ENCODE results near the gene TTC38.

TTC38 gene

GRCh38 chr22:46239261-46240048 lies 28.4 kb upstream of the TTC38 start:
- Histone ChIP-seq H3K4me1 (ENCODE audit: insufficient read depth, low read length) (no peaks in the 10 kb centered on the region), H3K9ac (ENCODE audit: low read depth, low read length) (no peak overlapping the region), H3K9me3 (ENCODE audit: control insufficient read depth, insufficient read depth, low read length) (no peaks in the 10 kb centered on the region; the same call in 1 of the 2 replicates), H3K36me3 (ENCODE audit: insufficient read depth, low read length) (no peaks in the 10 kb centered on the region)

- no peaks in the 10 kb centered on the region for H3K4me1 ChIP-seq (ENCODE audit: insufficient read depth, low read length)
- no peaks in the 10 kb centered on the region; the same call in 1 of the 2 replicates for H3K9me3 ChIP-seq (ENCODE audit: control insufficient read depth, insufficient read depth, low read length)
- H3K36me3 ChIP-seq (ENCODE audit: insufficient read depth, low read length): no peaks in the 10 kb centered on the region
- no peak overlapping the region for H3K9ac ChIP-seq (ENCODE audit: low read depth, low read length)
These were observed 27.7 kb upstream of the TTC38 start for GRCh38 chr22:46240073-46240472.

GRCh38 chr22:46240506-46240905 lies 27.3 kb upstream of the TTC38 start:
- Histone ChIP-seq H3K4me1 (ENCODE audit: insufficient read depth, low read length) (no peaks in the 10 kb centered on the region), H3K36me3 (ENCODE audit: insufficient read depth, low read length) (no peaks in the 10 kb centered on the region), H3K9ac (ENCODE audit: low read depth, low read length) (no peak overlapping the region), H3K9me3 (ENCODE audit: control insufficient read depth, insufficient read depth, low read length) (no peaks in the 10 kb centered on the region; the same call in 1 of the 2 replicates)

GRCh38 chr22:46240907-46241306 lies 26.9 kb upstream of the TTC38 start:
- no peak overlapping the region for H3K9ac ChIP-seq (ENCODE audit: low read depth, low read length)
- no peaks in the 10 kb centered on the region for H3K36me3 ChIP-seq (ENCODE audit: insufficient read depth, low read length)
- no peaks in the 10 kb centered on the region; the same call in 1 of the 2 replicates for H3K9me3 ChIP-seq (ENCODE audit: control insufficient read depth, insufficient read depth, low read length)
- H3K4me1 ChIP-seq (ENCODE audit: insufficient read depth, low read length): no peaks in the 10 kb centered on the region

- no peaks in the 10 kb centered on the region for H3K4me1 ChIP-seq (ENCODE audit: insufficient read depth, low read length)
- H3K36me3 ChIP-seq (ENCODE audit: insufficient read depth, low read length): no peaks in the 10 kb centered on the region
- no peak overlapping the region for H3K9ac ChIP-seq (ENCODE audit: low read depth, low read length)
- H3K9me3 ChIP-seq (ENCODE audit: control insufficient read depth, insufficient read depth, low read length): no peaks in the 10 kb centered on the region; the same call in 1 of the 2 replicates
These were observed 26.3 kb upstream of the TTC38 start for GRCh38 chr22:46241396-46242007.

- Histone ChIP-seq H3K9ac (ENCODE audit: low read depth, low read length) (no peak overlapping the region), H3K4me1 (ENCODE audit: insufficient read depth, low read length) (no peaks in the 10 kb centered on the region), H3K9me3 (ENCODE audit: control insufficient read depth, insufficient read depth, low read length) (no peaks in the 10 kb centered on the region), H3K36me3 (ENCODE audit: insufficient read depth, low read length) (no peaks in the 10 kb centered on the region)
These were observed 25.7 kb upstream of the TTC38 start for GRCh38 chr22:46242076-46242475.

- Histone ChIP-seq H3K4me1 (ENCODE audit: insufficient read depth, low read length) (no peaks in the 10 kb centered on the region), H3K9ac (ENCODE audit: low read depth, low read length) (no peak overlapping the region), H3K9me3 (ENCODE audit: control insufficient read depth, insufficient read depth, low read length) (no peaks in the 10 kb centered on the region)
These were observed 23.0 kb upstream of the TTC38 start for GRCh38 chr22:46244771-46245170.

GRCh38 chr22:46245511-46245910 lies 22.3 kb upstream of the TTC38 start:
- H3K9me3 ChIP-seq (ENCODE audit: control insufficient read depth, insufficient read depth, low read length): no peaks in the 10 kb centered on the region
- no peak overlapping the region for H3K9ac ChIP-seq (ENCODE audit: low read depth, low read length)
- H3K4me1 ChIP-seq (ENCODE audit: insufficient read depth, low read length): no peaks in the 10 kb centered on the region
- no peaks in the 10 kb centered on the region for H3K36me3 ChIP-seq (ENCODE audit: insufficient read depth, low read length)

More at GRCh38 chr22:46244771-46245170, 23.0 kb upstream of the TTC38 start:
- H3K36me3 ChIP-seq (ENCODE audit: insufficient read depth, low read length): no peaks in the 10 kb centered on the region

- Histone ChIP-seq H3K4me1 (ENCODE audit: insufficient read depth, low read length) (no peaks in the 10 kb centered on the region), H3K9ac (ENCODE audit: low read depth, low read length) (no peak overlapping the region), H3K36me3 (ENCODE audit: insufficient read depth, low read length) (no peaks in the 10 kb centered on the region), H3K9me3 (ENCODE audit: control insufficient read depth, insufficient read depth, low read length) (no peaks in the 10 kb centered on the region)
These were observed 21.6 kb upstream of the TTC38 start for GRCh38 chr22:46246178-46246577.

- H3K9ac ChIP-seq (ENCODE audit: low read depth, low read length): no peak overlapping the region
- no peaks in the 10 kb centered on the region for H3K36me3 ChIP-seq (ENCODE audit: insufficient read depth, low read length)
- no peaks in the 10 kb centered on the region for H3K4me1 ChIP-seq (ENCODE audit: insufficient read depth, low read length)
- H3K9me3 ChIP-seq (ENCODE audit: control insufficient read depth, insufficient read depth, low read length): no peaks in the 10 kb centered on the region
These were observed 20.3 kb upstream of the TTC38 start for GRCh38 chr22:46247443-46247975.

GRCh38 chr22:46250035-46250782 lies 17.6 kb upstream of the TTC38 start, which contains the start of gene CDPF1:
Gene CDPF1 (minus strand): TSS chr22:46250293. CDS start chr22:46248284, 2,009 bp downstream.
- Histone ChIP-seq H3K36me3 (ENCODE audit: insufficient read depth, low read length) (no peaks in the 10 kb centered on the region), H3K9me3 (ENCODE audit: control insufficient read depth, insufficient read depth, low read length) (peaks cover 2% of the 10 kb centered on the region; the same call in 1 of the 2 replicates), H3K9ac (ENCODE audit: low read depth, low read length) (peak within 1 kb of the TSS; percentile 79), H3K4me1 (ENCODE audit: insufficient read depth, low read length) (no peaks in the 10 kb centered on the region)

GRCh38 chr22:46250783-46251125 lies 17.1 kb upstream of the TTC38 start:
- Histone ChIP-seq H3K4me1 (ENCODE audit: insufficient read depth, low read length) (no peaks in the 10 kb centered on the region), H3K9me3 (ENCODE audit: control insufficient read depth, insufficient read depth, low read length) (peaks cover 2% of the 10 kb centered on the region; the same call in 1 of the 2 replicates), H3K9ac (ENCODE audit: low read depth, low read length) (peak overlapping the region; percentile 79), H3K36me3 (ENCODE audit: insufficient read depth, low read length) (no peaks in the 10 kb centered on the region)

- Histone ChIP-seq H3K36me3 (ENCODE audit: insufficient read depth, low read length) (no peaks in the 10 kb centered on the region), H3K4me1 (ENCODE audit: insufficient read depth, low read length) (no peaks in the 10 kb centered on the region), H3K9me3 (ENCODE audit: control insufficient read depth, insufficient read depth, low read length) (peaks cover 2% of the 10 kb centered on the region; the same call in 1 of the 2 replicates), H3K9ac (ENCODE audit: low read depth, low read length) (peak overlapping the region; percentile 79)
These were observed 16.5 kb upstream of the TTC38 start for GRCh38 chr22:46251266-46251665.

GRCh38 chr22:46251816-46252380 lies 15.9 kb upstream of the TTC38 start:
- no peak overlapping the region for H3K9ac ChIP-seq (ENCODE audit: low read depth, low read length)
- no peaks in the 10 kb centered on the region for H3K4me1 ChIP-seq (ENCODE audit: insufficient read depth, low read length)
- peaks cover 3% of the 10 kb centered on the region; the same call in 1 of the 2 replicates for H3K9me3 ChIP-seq (ENCODE audit: control insufficient read depth, insufficient read depth, low read length)
- no peaks in the 10 kb centered on the region for H3K36me3 ChIP-seq (ENCODE audit: insufficient read depth, low read length)
